ENCODE measurements around the gene CXXC5.
A peak's percentile ranks its signal among the peaks of the same experiment; 100 is the strongest.

DNA sequence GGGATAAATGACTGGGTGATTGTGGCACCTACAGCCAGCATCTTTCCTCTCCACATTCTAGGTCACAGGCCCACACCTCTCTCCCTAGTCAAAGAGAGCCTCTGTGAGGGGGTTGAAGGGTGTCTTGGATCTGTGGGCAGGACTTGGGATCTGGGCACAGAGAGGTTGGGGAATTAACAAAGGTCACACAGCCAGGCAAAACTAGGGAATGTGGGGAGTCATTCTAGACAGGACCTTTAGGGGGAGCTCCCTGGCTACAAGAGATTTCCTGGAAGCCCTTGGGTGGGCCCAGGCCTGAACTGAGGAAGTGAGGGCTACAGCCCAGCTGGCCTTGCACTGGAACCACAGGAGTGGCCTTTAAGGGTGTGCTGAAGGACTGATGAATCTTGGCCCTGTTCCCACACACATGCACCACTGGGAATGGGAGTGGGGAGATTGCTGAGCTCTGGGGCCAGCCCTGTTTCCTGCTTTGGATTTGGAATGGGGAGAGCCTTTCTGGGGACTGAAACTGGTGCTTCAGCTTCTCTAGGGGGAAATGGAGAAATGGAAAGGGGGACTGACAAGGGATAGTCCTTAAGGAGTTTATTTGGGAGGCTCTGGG, 12.4 kb upstream of the CXXC5 start:
- TF ChIP-seq EZH2phosphoT487 (IDR thresholded peaks at IDR 0.05; ENCODE audit: borderline replicate concordance, low read depth, low read length): no peak
- TF ChIP-seq, protein P1, sequence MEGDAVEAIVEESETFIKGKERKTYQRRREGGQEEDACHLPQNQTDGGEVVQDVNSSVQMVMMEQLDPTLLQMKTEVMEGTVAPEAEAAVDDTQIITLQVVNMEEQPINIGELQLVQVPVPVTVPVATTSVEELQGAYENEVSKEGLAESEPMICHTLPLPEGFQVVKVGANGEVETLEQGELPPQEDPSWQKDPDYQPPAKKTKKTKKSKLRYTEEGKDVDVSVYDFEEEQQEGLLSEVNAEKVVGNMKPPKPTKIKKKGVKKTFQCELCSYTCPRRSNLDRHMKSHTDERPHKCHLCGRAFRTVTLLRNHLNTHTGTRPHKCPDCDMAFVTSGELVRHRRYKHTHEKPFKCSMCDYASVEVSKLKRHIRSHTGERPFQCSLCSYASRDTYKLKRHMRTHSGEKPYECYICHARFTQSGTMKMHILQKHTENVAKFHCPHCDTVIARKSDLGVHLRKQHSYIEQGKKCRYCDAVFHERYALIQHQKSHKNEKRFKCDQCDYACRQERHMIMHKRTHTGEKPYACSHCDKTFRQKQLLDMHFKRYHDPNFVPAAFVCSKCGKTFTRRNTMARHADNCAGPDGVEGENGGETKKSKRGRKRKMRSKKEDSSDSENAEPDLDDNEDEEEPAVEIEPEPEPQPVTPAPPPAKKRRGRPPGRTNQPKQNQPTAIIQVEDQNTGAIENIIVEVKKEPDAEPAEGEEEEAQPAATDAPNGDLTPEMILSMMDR (conservative IDR thresholded peaks at IDR 0.05; ENCODE audit: low read length): peak; percentile 87
